Prostate gland (tissue), 2 donors: ENCODE results near the gene LHPP.

Source experiments
- CTCF ChIP-seq, 4 experiments: fragments of 200-600 bp in 2 of 4; fragments of 450-650 bp in 2 of 4; sonication (generic) in 2 of 4; IDR thresholded peaks; 1 replicate in 3 of 4; 2 replicates in 1 of 4; pipeline ENCODE4 v1.5.1; 2016 to 2019; ENCODE audit warnings: antibody characterized with exemption in 4 of 4, mild to moderate bottlenecking in 2 of 4, moderate library complexity in 2 of 4
- POLR2A ChIP-seq: fragments of 450-650 bp; IDR thresholded peaks from one replicate; pipeline ENCODE4 v1.6.1; 2016; ENCODE audit warnings: antibody characterized with exemption, mild to moderate bottlenecking

- TF ChIP-seq CTCF (IDR thresholded peaks at IDR 0.05): no peak
- no peak for TF ChIP-seq POLR2A
These were observed 90.1 kb downstream of the LHPP start for GRCh38 chr10:124551755-124552154.
